IPS DF 4.7 (cell line): ENCODE measurements around the gene ZBTB39.
"Not testable (repeated sequence)": the region's sequence is repeated elsewhere in the genome, so short reads cannot be mapped to it uniquely, and the experiment has no call there.

Experiments used
- DNase-seq: peaks from one replicate; pipeline ENCODE4 v3.0.0-alpha.2; 2013; ENCODE audit warnings: low spot score; ENCODE audit errors: extremely low read depth

ZBTB39 gene

GRCh38 chr12:57031138-57031725, 24.9 kb upstream of the ZBTB39 start:
- no peak for DNase-seq

GRCh38 chr12:57029457-57029856, 23.1 kb upstream of the ZBTB39 start:
- no peak for DNase-seq

- no peak for DNase-seq
Observed at GRCh38 chr12:57027805-57028153, 21.4 kb upstream of the ZBTB39 start.

GRCh38 chr12:57027011-57027804, 20.9 kb upstream of the ZBTB39 start:
- no peak for DNase-seq

GRCh38 chr12:57025196-57025595, 18.9 kb upstream of the ZBTB39 start:
- no peak for DNase-seq

- DNase-seq, result not testable (repeated sequence)
Observed at GRCh38 chr12:57022324-57022723, 16.0 kb upstream of the ZBTB39 start.

GRCh38 chr12:57019983-57020719, 13.8 kb upstream of the ZBTB39 start:
- DNase-seq, result no peak

GRCh38 chr12:57018906-57019305, 12.6 kb upstream of the ZBTB39 start:
- no peak for DNase-seq

GRCh38 chr12:57018353-57018752, 12.0 kb upstream of the ZBTB39 start:
- not testable (repeated sequence) for DNase-seq

GRCh38 chr12:57016348-57016747, 10.0 kb upstream of the ZBTB39 start, which contains the start of gene TAC3:
Gene TAC3 (minus strand): TSS chr12:57016529. CDS start chr12:57015797, 732 bp downstream.
- no peak for DNase-seq

- no peak for DNase-seq
Observed at GRCh38 chr12:57012600-57013465, 6.5 kb upstream of the ZBTB39 start.

- DNase-seq, result no peak
Observed at GRCh38 chr12:57011438-57012424, 5.4 kb upstream of the ZBTB39 start.

- no peak for DNase-seq
Observed at GRCh38 chr12:57010627-57011247, 4.4 kb upstream of the ZBTB39 start.

GRCh38 chr12:57009949-57010626, 3.7 kb upstream of the ZBTB39 start:
- DNase-seq, result no peak

GRCh38 chr12:57008178-57008577, 1.8 kb upstream of the ZBTB39 start:
- DNase-seq, result no peak

- DNase-seq, result no peak
Observed at GRCh38 chr12:57006809-57007475, 596 bp upstream of the ZBTB39 start.

GRCh38 chr12:57004651-57005050, 1.7 kb downstream of the ZBTB39 start:
- no peak for DNase-seq

GRCh38 chr12:57003395-57003794, 3.0 kb downstream of the ZBTB39 start:
- no peak for DNase-seq
